GM06990 (cell line): ENCODE data around the gene ACBD6.

ENCODE experiments used
- DNase-seq: peaks from one replicate; pipeline ENCODE4 v3.0.0-alpha.2; 2011; ENCODE audit not compliant: insufficient read length; ENCODE audit errors: extremely low read depth
- H3K27me3 ChIP-seq: replicated peaks from 2 replicates; pipeline ENCODE4 v1.6.0; 2011; ENCODE audit warnings: low read length; ENCODE audit not compliant: control insufficient read depth, insufficient read depth
- H3K36me3 ChIP-seq: 2 replicates; pipeline ENCODE4 v1.5.1; 2011; ENCODE audit warnings: low read length; ENCODE audit not compliant: control insufficient read depth, insufficient read depth
- H3K4me3 ChIP-seq: replicated peaks from 2 replicates; pipeline ENCODE4 v1.5.1; 2011; ENCODE audit warnings: low read depth, mild to moderate bottlenecking, control low read depth, low read length
- CTCF ChIP-seq: IDR thresholded peaks from 2 replicates; pipeline ENCODE4 v1.5.1; 2011; ENCODE audit warnings: low read length, control low read depth, mild to moderate bottlenecking, inconsistent platforms; ENCODE audit not compliant: insufficient read depth, poor library complexity, severe bottlenecking

The ACBD6 gene

GRCh38 chr1:180261030-180261429, 241.3 kb downstream of the ACBD6 start:
- H3K36me3 ChIP-seq = no peaks in the 10 kb centered on the region
- H3K4me3 ChIP-seq = no peak overlapping the region
- no peak for DNase-seq
- peaks cover 2% of the 10 kb centered on the region; the same call in 1 of the 2 replicates for H3K27me3 ChIP-seq
- TF ChIP-seq CTCF = no peak

GRCh38 chr1:180260541-180260940, 241.8 kb downstream of the ACBD6 start:
- no peak for TF ChIP-seq CTCF

GRCh38 chr1:180259431-180260338, 242.7 kb downstream of the ACBD6 start:
- DNase-seq = no peak

More at GRCh38 chr1:180260541-180260940, 241.8 kb downstream of the ACBD6 start:
- Histone ChIP-seq H3K36me3 (no peaks in the 10 kb centered on the region), H3K4me3 (no peak overlapping the region), H3K27me3 (peaks cover 2% of the 10 kb centered on the region; the same call in 1 of the 2 replicates)
- no peak for DNase-seq

GRCh38 chr1:180258935-180259334, 243.4 kb downstream of the ACBD6 start:
- Histone ChIP-seq H3K4me3 (no peak overlapping the region), H3K27me3 (peaks cover 2% of the 10 kb centered on the region; the same call in 1 of the 2 replicates), H3K36me3 (no peaks in the 10 kb centered on the region)
- no peak for DNase-seq
- no peak for TF ChIP-seq CTCF

More at GRCh38 chr1:180259431-180260338, 242.7 kb downstream of the ACBD6 start:
- no peak overlapping the region for H3K4me3 ChIP-seq
- TF ChIP-seq CTCF = no peak
- peaks cover 2% of the 10 kb centered on the region; the same call in 1 of the 2 replicates for H3K27me3 ChIP-seq
- no peaks in the 10 kb centered on the region for H3K36me3 ChIP-seq

GRCh38 chr1:180258290-180258689, 244.1 kb downstream of the ACBD6 start:
- Histone ChIP-seq H3K36me3 (no peaks in the 10 kb centered on the region), H3K27me3 (peaks cover 2% of the 10 kb centered on the region; the same call in 1 of the 2 replicates), H3K4me3 (no peak overlapping the region)
- DNase-seq = no peak
- TF ChIP-seq CTCF = no peak

- no peak overlapping the region for H3K4me3 ChIP-seq
- no peak for DNase-seq
- TF ChIP-seq CTCF = no peak
- no peaks in the 10 kb centered on the region; the same call in 1 of the 2 replicates for H3K27me3 ChIP-seq
- H3K36me3 ChIP-seq = no peaks in the 10 kb centered on the region
Observed at GRCh38 chr1:180257486-180257885, 244.9 kb downstream of the ACBD6 start.
